ENCODE results near the gene APOL4.
"Not testable (repeated sequence)": the region's sequence is repeated elsewhere in the genome, so short reads cannot be mapped to it uniquely, and the experiment has no call there.

The APOL4 gene, protein sequence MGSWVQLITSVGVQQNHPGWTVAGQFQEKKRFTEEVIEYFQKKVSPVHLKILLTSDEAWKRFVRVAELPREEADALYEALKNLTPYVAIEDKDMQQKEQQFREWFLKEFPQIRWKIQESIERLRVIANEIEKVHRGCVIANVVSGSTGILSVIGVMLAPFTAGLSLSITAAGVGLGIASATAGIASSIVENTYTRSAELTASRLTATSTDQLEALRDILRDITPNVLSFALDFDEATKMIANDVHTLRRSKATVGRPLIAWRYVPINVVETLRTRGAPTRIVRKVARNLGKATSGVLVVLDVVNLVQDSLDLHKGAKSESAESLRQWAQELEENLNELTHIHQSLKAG

DNA sequence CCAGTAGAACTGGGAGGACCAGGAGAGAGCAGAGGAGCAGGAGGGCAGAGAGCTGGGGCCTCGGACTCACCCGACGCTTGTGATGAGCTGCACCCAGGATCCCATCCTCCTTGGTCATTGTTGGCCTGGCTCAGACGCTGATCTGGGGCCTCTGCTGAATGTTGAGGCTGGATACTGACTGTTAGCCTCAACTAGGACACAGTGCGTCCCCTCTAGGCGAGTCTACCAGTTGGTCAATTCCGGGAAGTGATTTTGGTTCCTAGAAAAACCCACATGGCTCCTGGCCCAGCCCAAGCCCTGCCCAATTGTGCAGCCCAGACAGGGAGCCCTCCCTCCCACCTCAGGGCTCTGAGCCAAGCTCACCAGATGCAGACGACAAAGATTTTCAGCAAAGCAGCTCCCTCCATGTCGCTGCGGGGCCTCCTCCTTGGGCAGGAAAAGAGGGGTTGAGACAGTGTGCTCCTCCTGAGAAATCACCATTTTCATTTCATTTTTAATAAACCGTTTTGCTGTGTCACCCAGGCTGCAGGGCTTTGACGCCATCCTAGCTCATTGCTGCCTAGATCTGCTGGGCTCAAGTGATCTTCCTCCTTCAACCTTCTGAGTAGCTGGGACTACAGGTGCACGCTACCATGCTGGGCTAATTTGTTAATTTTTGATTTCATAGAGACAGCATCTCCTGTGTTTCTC lies at the start of gene APOL4:
Gene APOL4 (minus strand): TSS at position 180 of the 690 bp plus-strand sequence. CDS start 75 bp downstream, at position 105.
- peak; percentile 23 for FAIRE-seq

DNA sequence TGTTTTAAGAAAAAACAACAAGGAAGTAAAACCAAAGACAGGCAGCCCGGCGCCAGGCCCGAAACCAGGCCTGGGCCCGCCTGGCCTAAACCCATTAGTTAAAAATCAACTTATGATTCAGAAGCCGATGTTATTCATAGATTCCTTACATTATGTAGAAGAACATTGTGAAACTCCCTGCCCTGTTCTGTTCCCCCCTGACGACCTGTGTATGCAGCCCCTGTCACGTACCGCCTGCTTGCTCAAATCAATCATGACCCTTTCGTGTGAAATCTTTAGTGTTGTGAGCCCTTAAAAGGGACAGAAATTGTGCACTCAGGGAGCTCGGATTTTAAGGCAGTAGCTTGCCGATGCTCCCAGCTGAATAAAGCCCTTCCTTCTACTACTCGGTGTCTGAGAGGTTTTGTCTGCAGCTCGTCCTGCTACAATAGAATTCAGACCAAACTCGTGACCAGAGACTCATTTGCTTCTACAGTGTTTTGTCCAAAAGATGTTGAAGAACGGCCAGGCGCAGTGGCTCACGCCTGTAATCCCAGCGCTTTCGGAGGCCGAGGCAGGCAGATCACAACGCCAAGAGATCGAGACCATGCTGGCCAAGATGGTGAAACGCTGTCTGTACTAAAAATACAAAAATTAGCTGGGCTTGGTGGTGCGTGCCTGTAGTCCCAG lies 48.8 kb upstream of the APOL4 start:
- FAIRE-seq = not testable (repeated sequence)

DNA sequence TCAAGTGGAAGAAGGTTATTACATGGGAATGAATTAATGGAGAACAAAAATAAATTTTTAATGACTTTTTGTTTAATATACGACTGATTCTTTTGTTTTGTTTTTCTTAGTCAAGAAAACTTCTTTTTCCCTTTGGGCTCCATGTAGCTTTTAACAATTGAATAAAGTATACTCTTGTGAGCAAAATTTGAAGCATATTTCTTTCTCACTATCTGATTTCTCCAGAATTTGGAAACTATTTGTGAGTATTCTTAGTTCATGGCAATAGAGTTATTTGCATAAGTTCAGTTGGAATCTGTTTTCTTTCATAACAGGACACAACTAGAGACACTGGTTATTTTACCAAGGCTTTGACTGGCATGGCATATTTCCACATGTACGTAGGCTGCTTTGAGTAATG lies 47.6 kb upstream of the APOL4 start:
- FAIRE-seq = peak; percentile 31

DNA sequence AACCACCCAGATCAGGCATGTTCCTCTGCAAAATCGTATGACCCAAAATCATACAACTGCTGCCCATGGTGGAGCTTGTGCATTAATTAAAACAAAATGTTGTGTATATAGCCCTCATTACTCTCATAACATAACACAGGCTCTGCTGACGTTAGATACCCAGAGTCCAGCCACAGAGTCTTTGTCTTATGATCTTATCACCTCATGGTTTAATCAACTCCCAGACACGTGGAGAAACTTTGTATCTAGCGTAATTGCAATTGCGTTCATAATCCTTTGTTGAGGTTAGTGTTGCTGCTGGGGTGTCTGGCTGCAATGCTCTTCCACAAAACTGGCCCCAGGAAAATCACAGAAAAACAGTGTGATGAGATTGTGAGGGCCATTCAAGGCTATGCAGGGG lies 46.3 kb upstream of the APOL4 start:
- FAIRE-seq = no peak

DNA sequence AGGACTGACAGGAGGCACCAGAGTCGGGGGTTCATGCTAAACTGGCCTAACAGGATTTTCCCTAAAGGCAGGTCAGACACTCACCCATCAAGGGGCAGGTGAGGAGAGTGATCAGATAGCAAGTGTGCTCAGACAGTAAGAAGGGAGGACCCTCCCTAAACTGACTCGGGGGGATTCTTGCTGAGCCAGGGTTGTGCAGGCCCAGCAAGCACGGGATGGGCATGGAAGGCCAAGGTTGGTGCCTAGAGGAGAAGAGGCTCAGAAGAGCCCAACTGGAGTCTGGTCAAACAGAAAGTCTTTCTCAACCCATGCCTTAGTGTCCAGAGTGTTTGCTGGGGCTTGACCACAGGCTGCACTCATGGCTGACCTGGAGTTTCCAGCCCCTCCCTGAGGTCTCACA lies 45.1 kb upstream of the APOL4 start:
- no peak for FAIRE-seq

DNA sequence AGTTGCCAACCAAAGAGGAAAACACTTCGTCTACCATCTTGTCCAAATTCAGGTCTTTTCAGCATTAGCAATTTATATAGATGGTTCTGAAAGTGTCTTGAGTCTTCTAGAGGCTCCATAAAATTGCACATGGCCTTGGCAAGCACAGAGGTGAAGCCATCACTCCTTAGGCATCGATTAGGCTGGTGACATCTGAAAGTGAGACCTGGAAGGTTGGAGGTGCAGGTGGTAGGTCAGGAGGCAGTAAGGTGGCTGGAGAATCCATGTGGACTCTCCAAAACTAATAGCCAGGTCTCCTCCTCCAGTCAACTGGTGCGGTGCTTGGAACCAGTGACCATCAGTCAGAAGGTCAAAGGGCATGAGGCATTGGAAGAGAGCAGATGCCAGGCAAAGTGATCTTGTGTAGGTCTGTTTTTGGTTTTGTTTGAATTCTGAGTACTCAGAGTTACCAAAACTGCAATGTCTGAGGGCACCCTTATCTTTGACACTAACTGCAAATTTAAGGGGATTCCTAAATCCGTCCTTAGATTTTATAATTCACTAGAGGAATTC lies 44.3 kb upstream of the APOL4 start:
- no peak for FAIRE-seq

DNA sequence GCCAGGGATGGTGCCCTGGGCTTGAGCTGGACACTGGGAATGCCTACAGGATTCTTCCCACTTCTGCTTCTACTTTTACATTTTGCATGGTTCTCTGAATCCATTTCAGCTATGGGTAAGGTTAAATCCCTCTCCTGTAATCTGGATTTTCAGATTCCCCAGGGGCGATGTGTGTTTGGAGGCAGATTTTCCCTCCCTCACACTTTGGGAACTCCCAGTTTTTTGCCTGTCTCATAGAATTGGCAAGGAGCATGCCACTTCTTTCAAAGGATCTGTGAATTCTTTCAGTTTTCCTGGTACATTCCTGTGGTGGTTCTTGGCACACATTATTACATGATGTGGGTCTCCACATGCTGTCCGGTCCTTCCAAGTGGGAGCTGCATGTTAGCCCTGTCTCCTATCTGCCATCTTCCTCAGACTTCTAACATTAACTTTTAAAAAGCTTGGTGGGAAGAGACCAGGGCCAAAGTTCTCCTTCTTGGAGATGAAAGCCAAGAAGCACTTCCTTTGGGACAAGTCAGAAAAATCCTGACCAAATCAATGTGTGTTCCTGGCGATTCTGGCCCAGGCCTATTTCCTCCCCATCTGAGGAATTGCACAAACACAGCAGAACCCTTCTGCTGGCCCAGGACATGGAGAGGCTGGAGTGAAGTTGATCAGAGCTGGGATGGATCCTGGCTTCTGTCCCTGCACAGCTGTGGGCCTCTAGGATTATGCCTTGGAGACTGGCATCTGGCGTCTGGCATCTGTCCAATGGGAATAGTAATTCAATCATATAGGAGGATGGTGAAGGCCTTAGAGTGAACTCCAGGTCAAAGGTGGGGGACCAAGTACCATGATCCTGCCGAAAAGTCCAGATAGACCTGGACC lies 43.1 kb upstream of the APOL4 start:
- FAIRE-seq = no peak

DNA sequence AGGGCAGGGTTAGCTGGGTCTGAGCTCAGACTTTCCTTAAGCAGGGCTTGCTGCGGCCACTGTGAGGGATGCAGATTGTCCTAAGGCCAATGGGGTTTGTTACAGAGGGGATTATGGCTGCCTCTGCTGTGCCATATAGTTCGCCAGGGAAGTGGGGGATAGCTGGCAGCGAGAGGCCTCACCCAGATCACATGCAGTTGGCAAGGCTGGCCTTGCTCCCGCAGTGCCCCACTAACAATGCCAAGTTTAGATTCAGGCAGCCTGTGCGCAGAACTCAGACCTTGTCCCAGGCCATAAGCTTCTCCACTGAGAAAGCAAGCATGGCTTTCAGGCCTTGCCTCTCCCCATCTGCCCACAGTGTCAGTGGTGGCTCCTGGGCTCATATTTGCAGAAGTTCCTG lies 42.4 kb upstream of the APOL4 start:
- no peak for FAIRE-seq

DNA sequence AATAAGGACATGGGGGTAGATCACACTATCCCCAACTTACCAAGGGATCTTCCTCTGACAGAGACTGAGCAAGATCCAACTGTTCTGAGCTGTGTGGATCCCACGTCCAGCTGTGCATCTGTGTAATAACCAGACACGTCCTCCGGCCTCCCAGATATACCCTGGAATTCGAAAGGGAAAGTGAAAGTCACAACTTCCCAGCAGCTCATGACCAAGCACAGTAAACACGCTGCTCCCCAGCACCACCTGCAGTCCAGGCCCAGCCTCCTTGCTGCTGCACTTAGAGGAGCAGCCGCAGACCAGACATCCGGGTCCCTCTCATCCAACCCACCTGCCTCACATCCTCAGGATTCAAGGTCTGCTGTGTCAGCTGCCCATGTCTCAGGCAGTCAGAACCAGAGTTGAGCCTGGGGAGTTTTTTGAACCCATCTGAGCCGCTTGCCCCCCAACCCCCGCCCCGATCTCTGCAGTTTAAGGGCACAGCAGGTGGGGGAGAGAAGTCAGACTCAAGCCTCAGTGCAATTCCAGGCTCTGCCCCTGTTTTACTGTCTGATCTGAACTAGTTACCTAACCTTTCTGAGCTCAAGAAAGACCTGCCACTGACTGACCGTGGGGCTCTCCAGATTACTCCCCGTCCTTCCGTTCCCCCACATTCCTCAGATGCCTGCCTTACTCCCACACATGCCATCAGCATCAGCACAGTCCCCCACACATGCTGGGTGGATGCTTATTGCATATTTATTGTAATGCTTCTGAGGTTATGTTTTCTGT lies 38.0 kb upstream of the APOL4 start, which contains the start of gene APOL2:
Gene APOL2 (minus strand): TSS at position 127 of the 771 bp plus-strand sequence. CDS start 6,365 bp downstream, outside the sequence.
- FAIRE-seq = peak; percentile 84

DNA sequence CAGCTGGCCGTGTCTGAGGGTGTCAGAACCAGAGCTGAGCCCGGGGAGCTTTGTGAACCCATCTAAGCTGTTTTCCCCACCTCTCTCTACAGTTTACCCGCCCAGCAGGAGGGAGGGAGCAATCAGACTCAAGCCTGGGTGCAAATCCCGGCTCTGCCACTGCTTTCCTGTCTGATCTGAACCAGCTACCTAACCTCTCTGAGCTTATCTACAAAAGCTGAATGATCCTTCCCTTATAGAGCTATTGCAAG lies 37.5 kb upstream of the APOL4 start:
- no peak for FAIRE-seq

DNA sequence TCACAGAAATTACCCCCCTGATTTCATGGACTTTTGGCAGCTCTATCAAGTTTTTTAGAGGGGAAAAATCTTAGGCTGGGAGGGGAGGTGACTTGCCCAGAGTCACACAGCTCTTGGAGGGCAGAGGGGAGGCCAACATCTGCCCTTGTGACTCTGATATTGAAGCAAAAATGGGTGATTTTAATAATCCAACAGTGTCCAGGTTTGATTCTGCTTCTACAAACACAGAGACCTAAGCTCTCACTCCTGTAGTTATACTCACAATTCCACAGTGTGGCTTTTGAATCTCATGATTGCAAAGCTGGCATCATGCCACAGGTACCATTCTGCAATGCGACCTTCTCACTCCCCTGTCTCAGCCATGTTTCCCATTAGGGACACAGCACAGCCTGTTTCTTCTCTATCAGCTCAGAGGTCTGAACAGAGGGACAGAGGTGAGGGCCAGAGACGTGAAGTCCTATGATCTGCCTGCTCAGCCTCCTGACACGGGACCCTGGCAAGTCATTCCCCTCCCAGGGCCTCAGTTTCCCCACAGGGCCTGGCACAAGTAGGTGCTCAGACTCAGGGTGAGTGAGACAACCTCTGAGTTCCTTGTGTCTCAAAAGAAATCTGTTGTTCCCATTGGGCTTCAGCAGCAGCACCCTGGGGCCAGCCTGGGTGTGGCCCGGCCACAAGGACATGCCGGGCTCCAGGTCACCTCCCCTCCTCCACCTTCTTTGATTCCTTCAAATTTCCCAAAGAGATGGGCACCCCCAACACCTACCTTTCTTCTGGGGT lies 37.0 kb upstream of the APOL4 start:
- no peak for FAIRE-seq

DNA sequence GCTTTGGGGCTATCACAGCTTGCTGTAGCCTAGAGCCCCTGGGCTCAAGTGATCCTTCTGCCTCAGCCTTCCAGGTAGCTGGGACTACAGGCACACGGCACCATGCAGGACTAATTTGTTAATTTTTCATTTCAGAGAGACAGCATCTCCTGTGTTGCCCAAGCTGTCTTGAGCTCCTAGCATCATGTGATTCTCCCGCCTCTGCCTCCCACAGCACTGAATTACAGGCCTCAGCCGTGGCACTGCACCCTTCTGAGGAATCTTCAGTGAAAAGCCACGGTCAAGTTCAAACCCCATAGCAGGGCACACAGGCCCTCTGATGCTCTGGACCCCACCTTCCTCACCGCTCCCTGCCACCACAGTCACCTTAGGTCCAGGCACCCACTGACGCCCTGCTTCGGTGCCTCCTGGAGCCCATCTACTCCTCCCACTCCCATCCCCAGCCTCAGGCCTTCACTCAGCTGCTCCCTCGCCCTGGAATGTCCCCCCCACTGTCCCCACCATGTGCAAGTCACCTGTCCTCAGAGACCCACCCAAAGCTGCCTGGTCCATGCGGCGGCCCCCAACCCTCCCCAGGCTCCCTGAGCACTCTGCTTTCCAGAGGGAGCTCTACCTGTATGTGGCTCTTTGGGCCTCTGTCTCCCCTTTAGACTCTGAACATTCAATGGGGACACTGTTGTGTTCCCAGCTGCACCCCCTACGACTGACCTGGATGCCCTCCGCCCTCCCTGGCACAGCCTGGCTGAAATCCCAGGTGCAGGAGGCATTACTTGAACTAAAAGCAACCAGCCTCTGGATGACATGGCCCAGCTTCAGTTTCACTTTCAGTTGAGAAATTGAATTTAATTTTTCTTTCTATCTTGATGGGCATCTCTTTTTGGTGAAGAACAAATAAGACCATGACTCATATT lies 36.1 kb upstream of the APOL4 start:
- no peak for FAIRE-seq

DNA sequence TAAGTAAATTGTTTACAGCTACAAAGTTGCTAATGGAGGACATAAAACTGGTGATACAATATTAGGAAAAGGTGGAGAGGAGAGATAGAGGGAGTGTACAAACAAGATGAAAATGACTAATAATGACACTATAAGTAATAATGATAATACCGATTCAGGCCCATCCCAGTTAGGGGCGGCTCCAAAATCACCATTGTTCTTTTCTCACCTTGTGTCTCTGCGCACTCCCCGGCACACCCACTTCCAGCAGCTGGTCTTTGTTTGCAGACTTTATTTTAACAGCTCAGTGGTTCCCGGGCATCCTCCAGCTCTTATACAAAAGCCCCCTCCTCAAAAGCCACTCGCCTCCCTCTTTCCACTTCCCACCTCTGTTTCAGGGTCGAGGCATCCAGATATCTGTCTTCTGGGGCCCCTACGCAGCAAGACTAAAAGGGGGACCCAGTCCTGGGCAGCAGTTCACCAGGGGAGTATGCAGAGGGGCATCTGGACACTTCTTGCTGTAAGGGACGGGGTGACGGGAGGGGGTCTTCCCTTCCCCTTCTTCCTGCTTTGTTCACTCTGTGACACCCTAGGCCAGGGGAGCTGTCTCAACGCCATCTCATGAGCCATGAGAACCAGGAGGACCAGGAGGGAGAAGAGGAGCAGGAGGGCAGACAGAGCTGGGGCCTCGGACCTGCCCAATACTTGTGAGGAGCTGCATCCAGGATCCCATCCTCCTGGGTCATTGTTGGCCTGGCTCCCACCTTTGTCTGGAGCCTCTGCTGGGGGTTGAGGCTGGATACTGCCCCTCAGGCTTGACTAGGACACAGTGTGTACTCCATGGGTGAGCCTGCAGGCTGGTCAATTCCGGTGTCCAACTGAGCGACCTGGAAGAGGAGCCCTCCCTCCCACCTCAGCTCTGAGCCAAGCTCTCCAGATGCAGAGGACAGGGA lies 35.0 kb upstream of the APOL4 start:
- no peak for FAIRE-seq

DNA sequence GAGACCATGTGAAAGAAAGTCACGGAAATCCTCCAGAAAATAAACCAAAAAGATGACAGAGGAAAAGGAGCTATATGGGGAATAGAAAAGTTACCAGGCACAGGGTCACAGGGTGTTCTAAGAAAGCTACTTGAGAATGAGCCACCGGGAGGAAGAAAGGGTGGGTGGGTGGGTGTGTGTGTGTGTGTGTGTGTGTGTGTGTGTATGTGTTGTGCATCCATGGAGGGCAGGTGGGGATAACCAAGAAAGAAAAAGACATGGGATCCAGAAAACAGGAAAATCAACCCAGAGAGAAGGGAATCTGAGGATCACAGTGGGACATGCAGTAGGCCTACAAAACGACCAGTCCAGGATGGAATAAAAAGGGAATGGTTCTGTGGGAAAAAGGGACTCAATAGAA lies 34.0 kb upstream of the APOL4 start:
- no peak for FAIRE-seq

DNA sequence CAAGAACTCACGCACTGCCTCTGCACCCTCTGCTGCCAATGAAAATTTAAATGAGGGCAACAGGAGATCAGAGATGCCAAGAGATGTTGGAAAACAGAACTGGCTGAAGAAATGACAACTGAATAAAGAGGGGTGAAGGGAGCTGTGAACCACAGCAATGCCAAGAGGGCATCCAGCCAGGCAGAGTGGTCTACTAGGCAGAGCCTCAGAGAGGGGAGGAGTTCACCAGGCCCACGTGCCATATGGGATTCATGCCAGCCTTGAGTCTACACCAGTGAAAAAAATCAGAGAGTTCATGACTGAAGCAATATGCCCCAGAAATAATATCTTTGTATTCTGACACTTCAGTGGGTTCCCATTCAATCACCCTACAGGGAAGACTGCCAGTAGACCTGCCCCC lies 33.3 kb upstream of the APOL4 start:
- FAIRE-seq = no peak

DNA sequence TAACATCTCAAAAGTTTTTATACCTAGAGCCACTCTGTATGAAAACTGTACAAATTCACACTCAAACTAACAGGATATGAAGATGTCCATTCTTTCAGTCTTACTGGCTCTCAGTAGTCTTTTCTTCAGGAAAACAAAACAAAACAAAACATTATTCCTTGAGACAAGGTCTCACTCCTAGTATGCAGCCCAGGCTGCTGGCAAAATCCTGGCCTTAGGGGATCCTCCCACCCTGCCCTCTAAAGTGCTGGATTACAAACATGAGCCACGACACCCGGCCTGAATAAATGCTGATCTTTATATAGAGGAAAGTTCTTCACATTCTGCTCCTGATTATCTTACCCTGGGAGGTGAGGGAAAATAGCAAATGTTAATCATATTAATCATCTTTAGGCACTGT lies 32.6 kb upstream of the APOL4 start:
- FAIRE-seq = no peak

DNA sequence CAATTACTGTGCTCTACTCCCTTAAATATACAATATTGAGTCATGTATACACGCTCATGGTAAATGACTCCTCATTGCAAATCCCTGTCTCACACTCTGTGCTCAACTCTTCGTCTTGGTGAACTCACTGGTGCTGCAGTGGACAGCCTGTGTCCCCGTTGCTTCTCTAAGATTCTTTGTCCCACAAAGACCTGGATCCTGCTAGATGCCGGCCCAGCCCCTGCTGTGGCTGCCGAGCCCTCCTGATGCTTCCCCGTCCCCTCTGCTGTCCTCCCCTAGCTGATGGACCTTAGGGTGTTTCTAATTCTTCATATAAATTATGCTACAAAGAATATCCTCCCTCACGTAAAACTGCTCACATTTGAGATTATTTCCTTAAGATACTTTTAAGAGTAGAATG lies 32.2 kb upstream of the APOL4 start:
- no peak for FAIRE-seq

DNA sequence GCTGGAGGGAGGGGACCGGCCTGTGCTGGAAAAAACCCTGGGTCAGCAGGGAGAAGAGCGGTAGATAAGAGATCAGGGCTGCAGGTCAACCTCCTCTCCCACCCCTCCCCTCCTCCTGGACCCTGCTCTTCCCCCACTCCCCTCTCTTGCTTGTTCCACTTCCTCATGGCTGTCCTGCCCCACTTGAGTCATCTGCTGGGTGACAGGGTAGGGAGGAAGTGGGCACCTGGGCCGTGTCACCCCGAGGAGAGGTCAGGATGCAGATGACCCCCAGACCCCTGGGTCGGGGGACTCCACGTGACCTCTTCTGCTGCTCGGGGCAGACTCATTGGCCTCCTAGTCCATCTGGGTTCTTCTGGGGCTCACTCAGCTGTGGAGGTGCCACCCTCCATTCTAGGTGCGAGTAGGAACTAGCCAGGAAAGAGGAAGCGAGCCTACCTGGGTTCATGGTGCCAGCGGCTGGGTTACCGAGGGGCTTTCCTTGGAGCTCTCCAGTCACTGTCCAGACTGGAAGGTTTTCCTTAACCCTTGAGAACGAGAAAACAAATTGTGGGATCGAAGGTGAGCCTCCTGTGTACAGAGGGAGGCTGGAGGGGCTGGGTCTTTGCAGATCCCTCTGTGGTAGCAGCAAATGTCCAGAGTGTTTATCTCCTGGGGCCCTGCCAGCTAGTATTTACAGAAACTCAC lies 31.2 kb upstream of the APOL4 start:
- no peak for FAIRE-seq

Data from endometrium (tissue), 2 donors.